H1 (cell line): Measurements from ENCODE around the gene NAA25. TPM values are rescaled to one million over a fixed set of nuclear protein-coding genes. Genes with fewer than 3 reads are reported as not detected.

Experiments used
- CTCF ChIA-PET: fragments of 300-600 bp; sonication (Branson Sonifier 250); formaldehyde crosslinking; loops from one replicate; lab custom pipeline; 2021; ENCODE audit not compliant: partially characterized antibody; lab: Charles Lee
- POLR2A ChIA-PET: fragments of 300-600 bp; sonication (Branson Sonifier 250); formaldehyde crosslinking; loops from one replicate; lab custom pipeline; 2021; ENCODE audit warnings: inconsistent platforms; ENCODE audit not compliant: partially characterized antibody; lab: Charles Lee
- DNase-seq, 2 experiments: peaks; one replicate each; pipeline versions ENCODE4 v3.0.0 to v3.0.0-alpha.2; 2010 to 2022; ENCODE audit warnings: low spot score in 2 of 2, low read depth in 1 of 2, mixed read lengths in 1 of 2
- FAIRE-seq: peaks from 2 replicates; lab custom pipeline; 2011; peaks lifted over from hg19 to GRCh38; lab: Jason Lieb, UNC
- H2AFZ ChIP-seq: 2 replicates; pipeline ENCODE4 v1.8.1; 2012; ENCODE audit warnings: low read length, inconsistent platforms
- H2AK5ac ChIP-seq: 2 replicates; pipeline ENCODE4 v1.6.1; 2013; ENCODE audit warnings: low read depth, low read length
- H2BK120ac ChIP-seq: replicated peaks from 2 replicates; pipeline ENCODE3; 2013; ENCODE audit warnings: low read depth, low read length, inconsistent platforms
- H2BK12ac ChIP-seq: 2 replicates; pipeline ENCODE4 v1.6.1; 2013; ENCODE audit warnings: low read depth, low read length
- H2BK15ac ChIP-seq: 2 replicates; pipeline ENCODE4 v1.6.1; 2013; ENCODE audit warnings: low read length
- H2BK20ac ChIP-seq: 2 replicates; pipeline ENCODE4 v1.6.1; 2013; ENCODE audit warnings: low read length
- H2BK5ac ChIP-seq: 2 replicates; pipeline ENCODE4 v1.6.1; 2013; ENCODE audit warnings: low read depth, low read length
- H3K14ac ChIP-seq: 2 replicates; pipeline ENCODE4 v1.6.1; 2013; ENCODE audit warnings: inconsistent platforms; ENCODE audit not compliant: insufficient read length
- H3K18ac ChIP-seq: 2 replicates; pipeline ENCODE4 v1.6.1; 2013; ENCODE audit warnings: low read length; ENCODE audit errors: extremely low read depth
- H3K23ac ChIP-seq: 2 replicates; pipeline ENCODE4 v1.6.1; 2013; ENCODE audit warnings: inconsistent platforms; ENCODE audit not compliant: insufficient read length
- H3K23me2 ChIP-seq: 2 replicates; pipeline ENCODE4 v1.6.1; 2013; ENCODE audit warnings: low read depth, low read length
- H3K27ac ChIP-seq: 2 replicates; pipeline ENCODE4 v1.6.1; 2011; ENCODE audit warnings: low read depth, low read length, inconsistent platforms
- H3K27me3 ChIP-seq, 4 experiments: replicated peaks in 1 of 4; 1 replicate in 1 of 4; 2 replicates in 3 of 4; pipeline versions ENCODE4 v1.6.1 to v1.8.1; 2011 to 2013; ENCODE audit warnings: low read length in 3 of 4, mild to moderate bottlenecking in 3 of 4, inconsistent platforms in 2 of 4, mixed read lengths in 2 of 4, moderate library complexity in 1 of 4; ENCODE audit not compliant: control insufficient read depth in 3 of 4, insufficient read depth in 3 of 4; ENCODE audit errors: extremely low read depth in 1 of 4
- H3K36me3 ChIP-seq, 4 experiments: 2 replicates each; pipeline versions ENCODE4 v1.6.1 to v1.8.1; 2011 to 2013; ENCODE audit warnings: mild to moderate bottlenecking in 4 of 4, low read length in 3 of 4, moderate library complexity in 2 of 4, control low read depth in 1 of 4, inconsistent platforms in 1 of 4; ENCODE audit not compliant: insufficient read depth in 4 of 4, control insufficient read depth in 2 of 4
- H3K4ac ChIP-seq: replicated peaks from 2 replicates; pipeline ENCODE3; 2013; ENCODE audit warnings: low read length, low read depth, mixed read lengths, inconsistent platforms; ENCODE audit not compliant: insufficient read length
- H3K4me1 ChIP-seq, 4 experiments: replicated peaks in 1 of 4; 1 replicate in 1 of 4; 2 replicates in 3 of 4; pipeline versions ENCODE4 v1.6.1 to v1.8.1; 2011 to 2013; ENCODE audit warnings: low read length in 3 of 4, inconsistent platforms in 2 of 4, mixed read lengths in 1 of 4; ENCODE audit not compliant: insufficient read depth in 4 of 4, control insufficient read depth in 3 of 4
- H3K4me2 ChIP-seq, 2 experiments: 2 replicates each; pipeline versions ENCODE4 v1.6.1 to v1.8.1; 2011 to 2013; ENCODE audit warnings: low read depth in 2 of 2, low read length in 2 of 2, control low read depth in 1 of 2, inconsistent platforms in 1 of 2, mild to moderate bottlenecking in 1 of 2; ENCODE audit not compliant: insufficient read depth in 1 of 2
- H3K4me3 ChIP-seq, 4 experiments: fragments of 200-600, 300-600 bp in 1 of 4; sonication (generic), shearing (Covaris generic), sonication (Bioruptor Twin) in 1 of 4; 2 replicates each; pipeline versions ENCODE4 v1.5.1 to v1.8.1; 2011 to 2016; ENCODE audit warnings: low read length in 4 of 4, low read depth in 3 of 4, control low read depth in 2 of 4, inconsistent platforms in 2 of 4, mild to moderate bottlenecking in 2 of 4, mixed read lengths in 1 of 4, moderate library complexity in 1 of 4; ENCODE audit not compliant: insufficient read depth in 2 of 4; ENCODE audit errors: extremely low read depth in 1 of 4
- H3K56ac ChIP-seq: replicated peaks from 2 replicates; pipeline ENCODE3; 2013; ENCODE audit warnings: low read depth, mild to moderate bottlenecking, mixed read lengths, low read length, inconsistent platforms; ENCODE audit not compliant: insufficient read length
- H3K79me1 ChIP-seq: 2 replicates; pipeline ENCODE4 v1.6.1; 2013; ENCODE audit warnings: low read depth, low read length, control low read depth
- H3K79me2 ChIP-seq, 2 experiments: 2 replicates each; pipeline versions ENCODE4 v1.6.1 to v1.8.1; 2012 to 2013; ENCODE audit warnings: low read length in 2 of 2, mild to moderate bottlenecking in 2 of 2, inconsistent platforms in 1 of 2; ENCODE audit not compliant: insufficient read depth in 2 of 2, control insufficient read depth in 1 of 2
- H3K9ac ChIP-seq, 4 experiments: replicated peaks in 1 of 4; 1 replicate in 1 of 4; 2 replicates in 3 of 4; pipeline versions ENCODE4 v1.6.1 to v1.8.1; 2011 to 2013; ENCODE audit warnings: low read depth in 3 of 4, low read length in 3 of 4, control low read depth in 2 of 4, mild to moderate bottlenecking in 2 of 4, moderate library complexity in 2 of 4, inconsistent platforms in 1 of 4; ENCODE audit errors: extremely low read depth in 1 of 4
- H3K9me3 ChIP-seq, 2 experiments: 2 replicates each; pipeline versions ENCODE4 v1.6.1 to v1.8.1; 2012 to 2013; ENCODE audit warnings: mild to moderate bottlenecking in 2 of 2, moderate library complexity in 2 of 2, control low read depth in 1 of 2, inconsistent platforms in 1 of 2, low read depth in 1 of 2, low read length in 1 of 2, mixed read lengths in 1 of 2; ENCODE audit not compliant: insufficient read depth in 2 of 2
- H4K20me1 ChIP-seq, 2 experiments: replicated peaks in 1 of 2; 2 replicates each; pipeline versions ENCODE3 to v1.8.1; 2011 to 2013; ENCODE audit warnings: inconsistent platforms in 2 of 2, low read length in 2 of 2, mild to moderate bottlenecking in 1 of 2; ENCODE audit not compliant: insufficient read depth in 2 of 2, control insufficient read depth in 1 of 2
- H4K5ac ChIP-seq: 2 replicates; pipeline ENCODE4 v1.6.1; 2013; ENCODE audit warnings: low read length, low read depth, mixed read lengths, inconsistent platforms; ENCODE audit not compliant: insufficient read length
- H4K8ac ChIP-seq: 2 replicates; pipeline ENCODE4 v1.8.0; 2013; ENCODE audit warnings: mild to moderate bottlenecking, moderate library complexity, low read length, inconsistent platforms; ENCODE audit not compliant: insufficient read depth; ENCODE audit errors: extremely low read depth
- H4K91ac ChIP-seq: replicated peaks from 2 replicates; pipeline ENCODE3; 2013; ENCODE audit warnings: low read length, mixed read lengths, inconsistent platforms; ENCODE audit not compliant: insufficient read length
- ASH2L ChIP-seq: fragments of 200-600, 300-600 bp; sonication (generic); IDR thresholded peaks from one replicate; pipeline ENCODE4 v1.7.1; 2017; ENCODE audit warnings: low read length
- CBX8 ChIP-seq: fragments of 300-800, 300-1000 bp; sonication (generic); IDR thresholded peaks from 2 replicates; pipeline ENCODE4 v1.7.1; 2016; ENCODE audit warnings: low read depth, low read length, borderline replicate concordance
- CREB1 ChIP-seq: IDR thresholded peaks from 2 replicates; pipeline ENCODE4 v1.6.1; 2012; ENCODE audit warnings: inconsistent platforms
- HDAC2 ChIP-seq, 2 experiments: fragments of 300-600 bp in 1 of 2; sonication (generic) in 1 of 2; IDR thresholded peaks; 2 replicates each; pipeline ENCODE4 v1.6.1; 2011 to 2012; ENCODE audit warnings: low read depth in 2 of 2, low read length in 2 of 2, mild to moderate bottlenecking in 2 of 2, moderate library complexity in 2 of 2, borderline replicate concordance in 1 of 2, inconsistent platforms in 1 of 2
- MAFK ChIP-seq: IDR thresholded peaks from 2 replicates; pipeline ENCODE4 v1.6.1; 2012; ENCODE audit warnings: low read depth, mild to moderate bottlenecking, improper control_type of control experiment, low read length
- PHF8 ChIP-seq: fragments of 200-600 bp; sonication (generic); conservative IDR thresholded peaks from 2 replicates; pipeline ENCODE4 v1.7.1; 2012; ENCODE audit warnings: low read depth, mild to moderate bottlenecking, inconsistent platforms, low read length, moderate library complexity
- POLR2AphosphoS5 ChIP-seq: IDR thresholded peaks from 2 replicates; pipeline ENCODE4 v1.6.1; 2011; ENCODE audit warnings: low read depth, low read length
- POU5F1 ChIP-seq: IDR thresholded peaks from 2 replicates; pipeline ENCODE4 v1.6.1; 2011; ENCODE audit warnings: low read depth, mild to moderate bottlenecking, low read length, moderate library complexity
- ZNF274 ChIP-seq: IDR thresholded peaks from 2 replicates; pipeline ENCODE4 v1.7.0; 2012; ENCODE audit warnings: low read length, borderline replicate concordance; ENCODE audit errors: extremely low read depth
- WGBS, 2 experiments: shearing (Covaris generic) in 1 of 2; methylation state at CpG; one replicate each; pipeline versions ENCODE4 v1.1.6 to v1.1.7; 2013 to 2015; ENCODE audit warnings: low lambda C conversion rate in 2 of 2, mixed read lengths in 2 of 2, inconsistent platforms in 1 of 2, low coverage in 1 of 2, missing lambda C conversion rate in 1 of 2; ENCODE audit not compliant: insufficient replicate concordance in 2 of 2, insufficient coverage in 1 of 2, insufficient read length in 1 of 2; ENCODE audit errors: extremely low coverage in 1 of 2, missing lambda C conversion rate in 1 of 2; 5-methylcytosine and 5-hydroxymethylcytosine counted together
- polyA plus RNA-seq, 7 experiments: library from polyadenylated mRNA; depleted of rRNA in 3 of 7; stranded (reverse) in 5 of 7; unstranded in 2 of 7; fragments of >200 nt in 5 of 7; fragments of 200-250 nt in 2 of 7; gene quantifications; 1 replicate in 5 of 7; 2 replicates in 1 of 7; 4 replicates in 1 of 7; pipeline versions ENCODE4 v1.2.1 to v1.2.3, GENCODE V29; 2011 to 2013; ENCODE audit warnings: missing spikeins in 2 of 7, mixed read lengths in 2 of 7
- total RNA-seq: library from RNA; stranded (reverse); fragmentation: NEBNext Ultra II Directional; extraction: Animal tissue kit (Norgen Biotek cat#: 25700); gene quantifications from 2 replicates; pipeline ENCODE4 v1.2.1, GENCODE V29; 2021

The NAA25 gene
- total and polyA plus RNA-seq, 2 of the 8 experiments (the other 6 are each of a cell fraction or from before 2014, with no cell fraction given) = 10.8 to 60.3 TPM

GRCh38 chr12:112096667-112097066 is 11.9 kb downstream of the NAA25 start:
- POLR2A ChIA-PET = interaction anchor here (1.2 to 6.0 kb wide), 2 partner anchors 10 to 57 kb away, joined by 3 to 44 read pairs; partner anchors contain the start of gene NAA25
- FAIRE-seq = no peak

More at GRCh38 chr12:112096667-112097066, 11.9 kb downstream of the NAA25 start:
- Histone ChIP-seq H3K14ac (no peak overlapping the region), H3K79me1 (peaks cover 4% of the 10 kb centered on the region; the same call in 1 of the 2 replicates), H4K8ac (no peak overlapping the region), H2BK5ac (no peak overlapping the region), H2AFZ (no peak overlapping the region), H4K20me1 (peaks cover 3 to 11% of the 10 kb centered on the region in 2 experiments), H3K79me2 (peaks cover 14 to 83% of the 10 kb centered on the region in 2 experiments), H3K18ac (no peak overlapping the region), H3K4me3 (no peak overlapping the region), H3K9me3 (no peaks in the 10 kb centered on the region), H2BK15ac (no peak overlapping the region)
- WGBS, 2 experiments = 93% methylated on average over 2 of the region's 2 CpGs; no CpG with 5 or more reads in 1 of the 2 experiments
- no peak for TF ChIP-seq MAFK
- TF ChIP-seq HDAC2 (IDR thresholded peaks at IDR 0.05; ENCODE audit: borderline replicate concordance in 1 of 2, low read depth in 2 of 2, low read length in 2 of 2) = no peak
- no peak for TF ChIP-seq CBX8
- no peak for TF ChIP-seq POLR2AphosphoS5
- no peak for TF ChIP-seq ASH2L
- no peak for TF ChIP-seq PHF8
- TF ChIP-seq POU5F1 = no peak
- TF ChIP-seq ZNF274 = no peak
- TF ChIP-seq CREB1 = no peak
- TF ChIP-seq, all 59 proteins: peak for 0
- Histone ChIP-seq H3K4ac (no peak overlapping the region), H2AK5ac (no peak overlapping the region), H3K36me3 (peaks cover under 1 to 45% (median 21%) of the 10 kb centered on the region in 4 experiments; a peak in 5 of 8 replicates), H3K9ac (no peak overlapping the region), H3K4me2 (no peak overlapping the region), H3K23ac (no peak overlapping the region), H2BK12ac (no peak overlapping the region), H2BK20ac (no peak overlapping the region), H3K23me2 (no peaks in the 10 kb centered on the region), H4K5ac (no peak overlapping the region), H3K4me1 (no peaks in the 10 kb centered on the region), H3K56ac (no peak overlapping the region), H2BK120ac (no peak overlapping the region), H3K27ac (no peak overlapping the region), H4K91ac (no peak overlapping the region), H3K27me3 (no peaks in the 10 kb centered on the region)
- DNase-seq = no peak
- CTCF ChIA-PET = no interaction called here
